HCT116 (cell line): Measurements from ENCODE around the gene ERICH6B. TPM values are rescaled to one million over a fixed set of nuclear protein-coding genes. Genes with fewer than 3 reads are reported as not detected.

Experiments
- ATAC-seq: fragments of 200-7000 bp; cut with Tn5 transposase; 2 replicates; pipeline ENCODE4 v1.9.1; 2020; ENCODE audit warnings: mild to moderate bottlenecking, moderate library complexity
- BruUV-seq: library from RNA; stranded (reverse); fragments of 400-500 nt; replicated peaks from 2 replicates; lab custom pipeline; 2021; lab: Mats Ljungman, UMichigan
- CTCF ChIA-PET: fragments of 300-600 bp; sonication (Branson Sonifier 250); formaldehyde crosslinking; loops from one replicate; lab custom pipeline; 2021; ENCODE audit warnings: antibody characterized with exemption; lab: Charles Lee
- POLR2A ChIA-PET: fragments of 300-600, 350-600 bp; sonication (Branson Sonifier 250); formaldehyde crosslinking; loops from one replicate; lab custom pipeline; 2021; ENCODE audit warnings: antibody characterized with exemption; lab: Charles Lee
- RAD21 ChIA-PET, 2 experiments: fragments of 300-600 bp; sonication (Branson Sonifier 250); formaldehyde crosslinking; loops; one replicate each; lab custom pipeline; 2023; ENCODE audit warnings: low total read pairs in 2 of 2; ENCODE audit not compliant: uncharacterized antibody in 2 of 2, unreplicated experiment in 2 of 2, low non-redundant PET in 1 of 2; lab: Charles Lee
- DNase-seq: peaks from one replicate; pipeline ENCODE4 v3.0.0-alpha.2; 2010; ENCODE audit warnings: low read depth, low spot score
- H2AFZ ChIP-seq: fragments of 200-600 bp; shearing (Covaris generic), sonication (generic); 2 replicates; pipeline ENCODE4 v1.6.1; 2017; ENCODE audit warnings: low read depth, mixed run types, mixed read lengths, antibody characterized with exemption, low read length; ENCODE audit not compliant: poor library complexity, severe bottlenecking
- H3K27ac ChIP-seq: 2 replicates; pipeline ENCODE4 v1.5.1; 2012; ENCODE audit warnings: low read depth, low read length
- H3K27me3 ChIP-seq: fragments of 200-600 bp; sonication (generic); 2 replicates; pipeline ENCODE4 v1.6.1; 2016; ENCODE audit warnings: mixed run types, low read length, mixed read lengths; ENCODE audit not compliant: insufficient read depth
- H3K36me3 ChIP-seq, 2 experiments: fragments of 200-500 bp in 1 of 2; fragments of 200-600 bp in 1 of 2; sonication (Bioruptor generic) in 1 of 2; sonication (generic) in 1 of 2; 2 replicates each; pipeline versions ENCODE4 v1.5.1 to v1.6.1; 2014 to 2016; ENCODE audit warnings: low read length in 2 of 2, inconsistent platforms in 1 of 2, mixed read lengths in 1 of 2, mixed run types in 1 of 2; ENCODE audit not compliant: insufficient read depth in 2 of 2, control insufficient read depth in 1 of 2
- H3K4me1 ChIP-seq, 2 experiments: fragments of 200-600 bp in 1 of 2; sonication (generic) in 1 of 2; 2 replicates each; pipeline versions ENCODE4 v1.5.1 to v1.6.1; 2012 to 2017; ENCODE audit warnings: low read length in 2 of 2, inconsistent platforms in 1 of 2, mild to moderate bottlenecking in 1 of 2, mixed read lengths in 1 of 2, mixed run types in 1 of 2, moderate library complexity in 1 of 2; ENCODE audit not compliant: insufficient read depth in 2 of 2, control insufficient read depth in 1 of 2
- H3K4me2 ChIP-seq: fragments of 200-600 bp; sonication (generic); 2 replicates; pipeline ENCODE4 v1.6.1; 2017; ENCODE audit warnings: mixed run types, low read length, mixed read lengths
- H3K4me3 ChIP-seq, 2 experiments: fragments of 200-600 bp in 1 of 2; sonication (generic) in 1 of 2; replicated peaks in 1 of 2; 2 replicates each; pipeline ENCODE4 v1.5.1; 2011 to 2016; ENCODE audit warnings: low read length in 2 of 2, control low read depth in 1 of 2, low read depth in 1 of 2, mild to moderate bottlenecking in 1 of 2, mixed read lengths in 1 of 2, mixed run types in 1 of 2
- H3K79me2 ChIP-seq: fragments of 200-600 bp; sonication (generic); 2 replicates; pipeline ENCODE4 v1.6.1; 2017; ENCODE audit warnings: mild to moderate bottlenecking, mixed run types, low read length, moderate library complexity, mixed read lengths; ENCODE audit not compliant: insufficient read depth
- H3K9ac ChIP-seq: fragments of 200-600 bp; sonication (generic); 2 replicates; pipeline ENCODE4 v1.6.1; 2016; ENCODE audit warnings: low read length, mixed read lengths
- H3K9me2 ChIP-seq: fragments of 200-600 bp; sonication (generic), shearing (Covaris generic); 2 replicates; pipeline ENCODE4 v1.6.1; 2017; ENCODE audit warnings: mixed run types, mild to moderate bottlenecking, moderate library complexity; ENCODE audit not compliant: insufficient read depth
- H3K9me3 ChIP-seq, 2 experiments: fragments of 200-500 bp in 1 of 2; fragments of 200-600 bp in 1 of 2; sonication (Bioruptor generic) in 1 of 2; sonication (generic) in 1 of 2; 2 replicates each; pipeline ENCODE4 v1.6.1; 2014 to 2017; ENCODE audit warnings: low read length in 2 of 2, mixed read lengths in 2 of 2, inconsistent platforms in 1 of 2, low read depth in 1 of 2, mild to moderate bottlenecking in 1 of 2, mixed run types in 1 of 2, moderate library complexity in 1 of 2; ENCODE audit not compliant: control insufficient read depth in 1 of 2, insufficient read depth in 1 of 2
- H4K20me1 ChIP-seq: fragments of 200-600 bp; sonication (generic), shearing (Covaris generic); 2 replicates; pipeline ENCODE4 v1.6.1; 2017; ENCODE audit warnings: mixed run types, mild to moderate bottlenecking, moderate library complexity; ENCODE audit not compliant: insufficient read depth
- ELF1 ChIP-seq: IDR thresholded peaks from 2 replicates; pipeline ENCODE4 v1.6.1; 2012; ENCODE audit warnings: low read depth, borderline replicate concordance
- EZH2 ChIP-seq: fragments of 200-600 bp; sonication (generic); IDR thresholded peaks from 2 replicates; pipeline ENCODE4 v1.6.1; 2017; ENCODE audit warnings: antibody characterized with exemption, mixed run types
- JUND ChIP-seq: IDR thresholded peaks from 2 replicates; pipeline ENCODE4 v1.6.1; 2012
- SIN3A ChIP-seq: IDR thresholded peaks from 2 replicates; pipeline ENCODE4 v1.6.1; 2012; ENCODE audit warnings: low read depth
- ZFX ChIP-seq: fragments of 450-650 bp; IDR thresholded peaks from 2 replicates; pipeline ENCODE4 v1.6.1; 2017
- intact Hi-C: fragments of 100-400 bp; cut with micrococcal nuclease; formaldehyde crosslinking; loops from 2 replicates; pipeline ENCODE4 v1.10.0; 2022
- total RNA-seq: library from RNA; stranded (reverse); gene quantifications from one replicate; pipeline ENCODE4 v1.2.1, GENCODE V29; 2021; ENCODE audit not compliant: unreplicated experiment

The ERICH6B gene
- total RNA-seq, 1 experiment from 2014 or later: not detected

DNA sequence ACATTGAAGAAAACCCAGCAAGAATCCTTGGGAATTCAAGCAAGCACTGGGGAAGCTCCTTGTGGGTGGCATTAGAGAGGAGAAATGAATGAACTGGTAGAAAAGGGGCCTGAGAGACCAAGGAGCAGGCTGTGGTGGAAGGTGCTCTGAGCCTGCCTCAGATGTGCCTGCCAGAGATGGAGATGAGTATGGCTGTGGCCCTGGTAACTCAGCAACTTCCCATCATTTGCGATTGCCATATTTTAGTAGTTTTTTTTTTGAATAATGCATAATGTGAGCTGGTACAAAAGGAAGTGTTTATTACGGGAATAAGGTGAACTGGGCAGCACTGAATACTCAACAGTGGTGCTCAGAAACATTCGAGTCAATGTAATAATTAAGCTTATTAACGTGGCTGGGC lies 39.1 kb downstream of the ERICH6B start:
- POLR2A ChIA-PET: no interaction called here
- Histone ChIP-seq H3K9ac (no peak overlapping the region), H3K27me3 (peaks cover 45% of the 10 kb centered on the region; the same call in 1 of the 2 replicates), H3K9me3 (no peaks in the 10 kb centered on the region), H3K9me2 (no peaks in the 10 kb centered on the region), H3K4me2 (no peak overlapping the region), H4K20me1 (no peaks in the 10 kb centered on the region), H3K4me1 (0 out of 4 replicates have a peak, but pooled peaks cover 0 to 3% of the 10 kb centered on the region in 2 experiments), H3K27ac (no peak overlapping the region), H2AFZ (no peak overlapping the region)
- ATAC-seq: no peak
- no TSS peak for BruUV-seq
- no peak for TF ChIP-seq JUND
- TF ChIP-seq, all 23 proteins: peak for 0
- no peaks in the 10 kb centered on the region for H3K79me2 ChIP-seq
- H3K36me3 ChIP-seq: no peaks in the 10 kb centered on the region
- intact Hi-C loops: no loop called here
- RAD21 ChIA-PET: no interaction called here
- CTCF ChIA-PET: no interaction called here
- DNase-seq: no peak
- no peak overlapping the region for H3K4me3 ChIP-seq

DNA sequence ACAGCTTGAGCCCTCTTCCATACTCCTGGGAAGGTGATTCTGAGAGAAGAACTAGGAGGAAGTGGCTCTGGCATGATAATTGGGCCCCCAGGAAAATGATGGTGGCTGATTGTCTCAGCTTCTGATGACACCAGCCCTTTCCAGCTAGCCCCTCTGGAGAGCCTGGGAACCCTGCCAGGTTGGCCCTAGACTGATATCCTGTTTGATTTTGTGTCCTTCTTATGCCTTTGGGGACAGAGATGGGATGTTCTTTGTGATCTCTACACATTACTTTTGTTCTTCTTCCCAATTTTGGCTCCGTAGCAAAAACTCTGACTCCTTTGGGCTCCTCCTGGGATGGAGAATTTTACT lies 39.7 kb downstream of the ERICH6B start:
- Histone ChIP-seq H3K27ac (no peak overlapping the region), H3K4me3 (no peak overlapping the region), H4K20me1 (no peaks in the 10 kb centered on the region), H3K4me1 (0 out of 4 replicates have a peak, but pooled peaks cover 0 to 3% of the 10 kb centered on the region in 2 experiments), H2AFZ (no peak overlapping the region), H3K27me3 (peaks cover 52% of the 10 kb centered on the region), H3K79me2 (no peaks in the 10 kb centered on the region), H3K9me3 (no peaks in the 10 kb centered on the region), H3K36me3 (no peaks in the 10 kb centered on the region), H3K9me2 (no peaks in the 10 kb centered on the region), H3K9ac (no peak overlapping the region), H3K4me2 (no peak overlapping the region)
- ATAC-seq (no peak), DNase-seq (no peak)
- no TSS peak for BruUV-seq
- ChIA-PET CTCF (no interaction called here), RAD21 (no interaction called here), POLR2A (no interaction called here)
- no peak for TF ChIP-seq SIN3A
- TF ChIP-seq ZFX: no peak
- no peak for TF ChIP-seq EZH2
- TF ChIP-seq ELF1: no peak
- intact Hi-C loops: no loop called here
